Measurements from ENCODE around the gene NUP205. TPM values are rescaled to one million over a fixed set of nuclear protein-coding genes. Genes with fewer than 3 reads are reported as not detected.

The NUP205 gene
- total RNA-seq, 6 experiments from 2014 or later: 32.3 to 54.7 (median 49.9) TPM

DNA sequence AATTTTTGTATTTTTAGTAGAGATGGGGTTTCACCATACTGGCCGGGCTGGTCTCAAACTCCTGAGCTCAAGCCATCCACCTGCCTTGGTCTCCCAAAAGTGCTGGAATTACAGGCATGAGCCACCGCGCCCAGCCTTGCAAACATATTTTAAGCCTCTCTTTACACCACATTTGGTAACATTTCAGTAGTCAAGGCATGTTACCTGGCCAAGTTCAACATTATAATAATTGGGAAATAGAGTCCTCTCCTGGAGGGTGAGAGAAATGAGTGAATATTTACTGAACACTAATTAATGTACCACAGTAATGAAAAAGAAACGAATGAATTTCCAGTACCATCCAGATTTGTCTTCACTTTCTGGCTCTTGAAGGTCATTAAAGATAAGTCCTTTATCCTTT lies 37.8 kb upstream of the NUP205 start:
- Mint-ChIP-seq H3K27me3 (ENCODE audit: insufficient read depth) (no peaks in the 10 kb centered on the region; the same call in 1 of the 2 replicates), H3K9me3 (no peaks in the 10 kb centered on the region), H3K27ac (no peak overlapping the region), H3K4me1 (ENCODE audit: low read depth) (no peaks in the 10 kb centered on the region), H3K4me3 (no peak overlapping the region), H3K36me3 (ENCODE audit: low read depth) (no peaks in the 10 kb centered on the region)
- no peak for DNase-seq
- TF ChIP-seq, protein P1, sequence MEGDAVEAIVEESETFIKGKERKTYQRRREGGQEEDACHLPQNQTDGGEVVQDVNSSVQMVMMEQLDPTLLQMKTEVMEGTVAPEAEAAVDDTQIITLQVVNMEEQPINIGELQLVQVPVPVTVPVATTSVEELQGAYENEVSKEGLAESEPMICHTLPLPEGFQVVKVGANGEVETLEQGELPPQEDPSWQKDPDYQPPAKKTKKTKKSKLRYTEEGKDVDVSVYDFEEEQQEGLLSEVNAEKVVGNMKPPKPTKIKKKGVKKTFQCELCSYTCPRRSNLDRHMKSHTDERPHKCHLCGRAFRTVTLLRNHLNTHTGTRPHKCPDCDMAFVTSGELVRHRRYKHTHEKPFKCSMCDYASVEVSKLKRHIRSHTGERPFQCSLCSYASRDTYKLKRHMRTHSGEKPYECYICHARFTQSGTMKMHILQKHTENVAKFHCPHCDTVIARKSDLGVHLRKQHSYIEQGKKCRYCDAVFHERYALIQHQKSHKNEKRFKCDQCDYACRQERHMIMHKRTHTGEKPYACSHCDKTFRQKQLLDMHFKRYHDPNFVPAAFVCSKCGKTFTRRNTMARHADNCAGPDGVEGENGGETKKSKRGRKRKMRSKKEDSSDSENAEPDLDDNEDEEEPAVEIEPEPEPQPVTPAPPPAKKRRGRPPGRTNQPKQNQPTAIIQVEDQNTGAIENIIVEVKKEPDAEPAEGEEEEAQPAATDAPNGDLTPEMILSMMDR (IDR thresholded peaks at IDR 0.05): no peak

DNA sequence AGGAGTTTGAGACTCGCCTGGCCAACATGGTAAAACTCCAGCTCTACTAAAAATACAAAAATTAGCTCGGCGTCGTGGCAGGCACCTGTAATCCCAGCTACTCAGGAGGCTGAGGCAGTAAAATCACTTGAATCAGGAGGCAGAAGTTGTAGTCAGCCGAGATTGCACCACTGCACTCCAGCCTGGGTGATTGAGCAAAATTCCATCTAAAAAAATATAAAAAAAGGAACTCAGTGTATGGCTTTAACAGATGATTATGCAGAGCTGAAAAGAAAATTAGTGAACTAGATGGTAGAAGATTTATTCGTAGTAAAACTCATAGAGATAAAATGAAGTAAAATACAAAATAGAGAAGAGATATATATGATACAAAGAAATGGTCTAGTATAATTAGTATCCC lies 35.2 kb upstream of the NUP205 start:
- TF ChIP-seq, protein P1 (IDR thresholded peaks at IDR 0.05): no peak
- H3K27me3 Mint-ChIP-seq (ENCODE audit: insufficient read depth): no peaks in the 10 kb centered on the region; the same call in 1 of the 2 replicates
- H3K36me3 Mint-ChIP-seq (ENCODE audit: low read depth): no peaks in the 10 kb centered on the region
- no peak overlapping the region for H3K27ac Mint-ChIP-seq
- H3K9me3 Mint-ChIP-seq: no peaks in the 10 kb centered on the region
- no peaks in the 10 kb centered on the region for H3K4me1 Mint-ChIP-seq (ENCODE audit: low read depth)
- DNase-seq: no peak
- no peak overlapping the region for H3K4me3 Mint-ChIP-seq

DNA sequence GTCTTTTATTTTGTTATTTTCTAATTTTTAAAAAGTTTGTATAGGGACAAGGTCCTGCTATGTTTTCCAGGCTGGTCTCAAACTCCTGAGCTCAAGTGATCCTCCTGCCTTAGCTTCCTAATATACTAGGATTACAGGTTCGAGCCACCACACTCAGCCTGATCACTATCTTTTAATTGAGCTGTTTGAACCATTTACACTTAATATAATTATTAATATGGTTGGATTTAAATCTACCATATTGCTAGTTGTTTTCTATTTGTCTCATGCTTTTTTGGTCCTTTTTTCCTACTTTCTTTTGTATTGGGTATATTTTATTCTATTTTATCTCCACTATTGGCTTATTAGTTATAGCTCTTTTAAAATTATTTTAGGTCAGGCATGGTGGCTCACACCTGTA lies 34.6 kb upstream of the NUP205 start:
- Mint-ChIP-seq H3K36me3 (ENCODE audit: low read depth) (no peaks in the 10 kb centered on the region), H3K4me3 (no peak overlapping the region), H3K27ac (no peak overlapping the region), H3K27me3 (ENCODE audit: insufficient read depth) (peaks cover 4% of the 10 kb centered on the region; the same call in 1 of the 2 replicates), H3K9me3 (no peaks in the 10 kb centered on the region), H3K4me1 (ENCODE audit: low read depth) (no peaks in the 10 kb centered on the region)
- TF ChIP-seq, protein P1 (IDR thresholded peaks at IDR 0.05): no peak
- no peak for DNase-seq

DNA sequence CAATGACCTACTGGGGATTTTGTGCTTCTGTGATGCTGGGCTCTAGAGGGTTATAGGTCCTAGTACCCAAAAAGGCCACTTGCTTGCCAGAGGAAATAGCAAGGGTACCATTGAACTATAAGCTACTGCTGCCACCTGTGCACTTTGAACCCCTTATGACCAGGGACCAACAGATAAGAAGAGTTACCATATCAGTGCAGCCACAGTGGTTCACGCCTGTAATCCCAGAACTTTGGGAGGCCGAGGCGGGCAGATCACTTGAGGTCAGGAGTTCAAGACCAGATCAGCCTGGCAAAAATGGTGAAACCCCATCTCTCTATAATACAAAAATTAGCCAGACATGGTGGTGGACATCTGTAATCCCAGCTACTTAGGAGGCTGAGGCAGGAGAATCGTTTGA lies 32.3 kb upstream of the NUP205 start:
- Mint-ChIP-seq H3K27me3 (ENCODE audit: insufficient read depth) (peaks cover 12% of the 10 kb centered on the region), H3K27ac (no peak overlapping the region), H3K4me1 (ENCODE audit: low read depth) (no peaks in the 10 kb centered on the region), H3K9me3 (no peaks in the 10 kb centered on the region), H3K4me3 (no peak overlapping the region), H3K36me3 (ENCODE audit: low read depth) (no peaks in the 10 kb centered on the region)
- TF ChIP-seq, protein P1 (IDR thresholded peaks at IDR 0.05): no peak
- DNase-seq: no peak

DNA sequence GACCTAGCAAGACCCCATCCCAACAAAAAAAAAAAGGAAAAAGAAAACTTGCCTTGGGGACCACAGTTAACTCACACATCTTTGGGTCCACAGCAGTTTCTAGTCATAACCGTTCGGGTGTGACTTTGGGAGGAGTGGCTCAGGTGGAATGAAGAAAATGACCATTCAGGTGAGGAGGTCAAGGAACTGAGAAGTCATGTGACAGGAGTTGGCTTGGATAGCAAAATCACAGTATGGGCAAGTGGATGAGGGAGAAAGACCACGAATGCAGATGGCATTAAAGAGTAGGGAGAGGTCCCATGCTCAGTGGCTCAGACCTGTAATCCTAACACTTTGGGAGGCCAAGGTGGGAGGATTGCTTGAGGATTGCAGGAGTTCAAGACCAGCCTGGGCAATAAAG lies 30.7 kb upstream of the NUP205 start:
- no peaks in the 10 kb centered on the region for H3K4me1 Mint-ChIP-seq (ENCODE audit: low read depth)
- H3K27ac Mint-ChIP-seq: no peak overlapping the region
- H3K36me3 Mint-ChIP-seq (ENCODE audit: low read depth): no peaks in the 10 kb centered on the region
- H3K4me3 Mint-ChIP-seq: no peak overlapping the region
- H3K9me3 Mint-ChIP-seq: no peaks in the 10 kb centered on the region
- peaks cover 19% of the 10 kb centered on the region for H3K27me3 Mint-ChIP-seq (ENCODE audit: insufficient read depth)
- no peak for DNase-seq
- TF ChIP-seq, protein P1 (IDR thresholded peaks at IDR 0.05): no peak

DNA sequence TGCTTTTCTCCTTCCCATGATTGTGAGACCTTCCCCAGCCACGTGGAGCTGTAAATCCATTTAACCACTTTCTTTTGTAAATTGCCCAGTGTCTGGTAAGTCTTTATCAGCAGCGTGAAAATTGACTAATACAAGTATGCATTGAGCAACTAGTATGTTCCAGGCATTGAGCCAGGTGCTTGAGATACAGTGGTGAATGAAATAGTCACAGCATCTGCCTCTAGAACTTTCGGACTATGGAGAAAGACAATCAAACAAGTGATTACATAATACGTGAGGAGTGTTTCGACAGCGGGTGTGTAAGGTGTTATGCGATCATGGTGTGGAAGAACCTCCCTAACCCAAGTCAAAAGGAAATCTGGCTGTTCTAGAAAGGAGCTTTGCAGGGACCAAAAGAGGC lies 21.6 kb upstream of the NUP205 start:
- no peaks in the 10 kb centered on the region for H3K9me3 Mint-ChIP-seq
- TF ChIP-seq, protein P1 (IDR thresholded peaks at IDR 0.05): no peak
- no peak overlapping the region for H3K27ac Mint-ChIP-seq
- H3K4me1 Mint-ChIP-seq (ENCODE audit: low read depth): peaks cover 8% of the 10 kb centered on the region; the same call in 1 of the 2 replicates
- no peak overlapping the region for H3K4me3 Mint-ChIP-seq
- H3K36me3 Mint-ChIP-seq (ENCODE audit: low read depth): no peaks in the 10 kb centered on the region
- H3K27me3 Mint-ChIP-seq (ENCODE audit: insufficient read depth): peaks cover 7% of the 10 kb centered on the region
- DNase-seq: peak; percentile 5
